ENCODE data around the gene SAMD4B.

Gene SAMD4B

GRCh38 chr19:39401549-39402345 is 59.5 kb downstream of the SAMD4B start:
- Histone ChIP-seq H4K20me1 (ENCODE audit: insufficient read depth, low read length) (no peaks in the 10 kb centered on the region), H3K9me3 (ENCODE audit: low read length) (no peaks in the 10 kb centered on the region), H3K27me3 (ENCODE audit: insufficient read depth, low read length) (no peaks in the 10 kb centered on the region), H2AFZ (ENCODE audit: low read length) (no peak overlapping the region), H3K9ac (ENCODE audit: low read length) (peak overlapping the region; percentile 72), H3K79me2 (ENCODE audit: insufficient read depth, low read length) (no peaks in the 10 kb centered on the region), H3K4me2 (ENCODE audit: low read length) (peak overlapping the region; percentile 66), H3F3A (ENCODE audit: insufficient read depth, low read length) (peaks cover 13% of the 10 kb centered on the region), H3K36me3 (ENCODE audit: insufficient read depth, low read length) (peaks cover 9% of the 10 kb centered on the region; the same call in 1 of the 2 replicates), H3K9me2 (ENCODE audit: low read depth, low read length) (no peaks in the 10 kb centered on the region), H3K4me3 (ENCODE audit: low read depth, low read length, poor library complexity, severe bottlenecking) (peak overlapping the region; percentile 43), H3K27ac (ENCODE audit: low read depth, low read length, poor library complexity, severe bottlenecking) (peak overlapping the region; percentile 96), H3K4me1 (ENCODE audit: insufficient read depth, low read length, severe bottlenecking) (peaks cover 77% of the 10 kb centered on the region)
- TF ChIP-seq EZH2 (IDR thresholded peaks at IDR 0.05; ENCODE audit: borderline replicate concordance, low read length) = no peak
- TF ChIP-seq CTCF (IDR thresholded peaks at IDR 0.05; ENCODE audit: low read length) = no peak

- Histone ChIP-seq H3K4me2 (ENCODE audit: low read length) (peak overlapping the region; percentile 66), H3F3A (ENCODE audit: insufficient read depth, low read length) (peaks cover 13% of the 10 kb centered on the region), H3K4me3 (ENCODE audit: low read depth, low read length, poor library complexity, severe bottlenecking) (peak overlapping the region; percentile 43), H3K27ac (ENCODE audit: low read depth, low read length, poor library complexity, severe bottlenecking) (peak overlapping the region; percentile 96), H3K79me2 (ENCODE audit: insufficient read depth, low read length) (no peaks in the 10 kb centered on the region), H3K4me1 (ENCODE audit: insufficient read depth, low read length, severe bottlenecking) (peaks cover 70% of the 10 kb centered on the region), H3K9me3 (ENCODE audit: low read length) (no peaks in the 10 kb centered on the region), H3K9ac (ENCODE audit: low read length) (peak overlapping the region; percentile 72), H2AFZ (ENCODE audit: low read length) (no peak overlapping the region), H3K36me3 (ENCODE audit: insufficient read depth, low read length) (peaks cover 6% of the 10 kb centered on the region; the same call in 1 of the 2 replicates), H4K20me1 (ENCODE audit: insufficient read depth, low read length) (no peaks in the 10 kb centered on the region), H3K9me2 (ENCODE audit: low read depth, low read length) (no peaks in the 10 kb centered on the region), H3K27me3 (ENCODE audit: insufficient read depth, low read length) (no peaks in the 10 kb centered on the region)
- TF ChIP-seq CTCF (IDR thresholded peaks at IDR 0.05; ENCODE audit: low read length) = no peak
- TF ChIP-seq EZH2 (IDR thresholded peaks at IDR 0.05; ENCODE audit: borderline replicate concordance, low read length) = no peak
Measured at GRCh38 chr19:39402346-39403300, 60.4 kb downstream of the SAMD4B start.

GRCh38 chr19:39403331-39404312 is 61.4 kb downstream of the SAMD4B start:
- no peak overlapping the region for H2AFZ ChIP-seq (ENCODE audit: low read length)
- peaks cover 73% of the 10 kb centered on the region for H3K4me1 ChIP-seq (ENCODE audit: insufficient read depth, low read length, severe bottlenecking)
- H3K79me2 ChIP-seq (ENCODE audit: insufficient read depth, low read length) = peaks cover 2% of the 10 kb centered on the region
- H3K9me2 ChIP-seq (ENCODE audit: low read depth, low read length) = no peaks in the 10 kb centered on the region
- peak overlapping the region; percentile 96 for H3K27ac ChIP-seq (ENCODE audit: low read depth, low read length, poor library complexity, severe bottlenecking)
- no peaks in the 10 kb centered on the region for H3K9me3 ChIP-seq (ENCODE audit: low read length)
- H3K4me2 ChIP-seq (ENCODE audit: low read length) = peak overlapping the region; percentile 66
- H3K36me3 ChIP-seq (ENCODE audit: insufficient read depth, low read length) = peaks cover 11% of the 10 kb centered on the region
- peaks cover 13% of the 10 kb centered on the region for H3F3A ChIP-seq (ENCODE audit: insufficient read depth, low read length)
- no peak for TF ChIP-seq EZH2 (IDR thresholded peaks at IDR 0.05; ENCODE audit: borderline replicate concordance, low read length)
- no peak for TF ChIP-seq CTCF (IDR thresholded peaks at IDR 0.05; ENCODE audit: low read length)
- peak overlapping the region; percentile 72 for H3K9ac ChIP-seq (ENCODE audit: low read length)
- no peaks in the 10 kb centered on the region for H4K20me1 ChIP-seq (ENCODE audit: insufficient read depth, low read length)
- H3K27me3 ChIP-seq (ENCODE audit: insufficient read depth, low read length) = no peaks in the 10 kb centered on the region
- H3K4me3 ChIP-seq (ENCODE audit: low read depth, low read length, poor library complexity, severe bottlenecking) = peak overlapping the region; percentile 43
